HepG2 (cell line): ENCODE measurements around the gene DNAJC10.

Source experiments
- GATAD1 ChIP-seq: IDR thresholded peaks from 2 replicates; pipeline ENCODE4 v1.6.1; 2016; ENCODE audit warnings: missing genetic modification reagents, missing compliant biosample characterization
- ISL2 ChIP-seq: sonication (generic); formaldehyde crosslinking; IDR thresholded peaks from 2 replicates; pipeline ENCODE4 v1.5.0; 2020; ENCODE audit warnings: missing genetic modification reagents
- KLF16 ChIP-seq, 2 experiments: sonication (generic) in 1 of 2; formaldehyde crosslinking in 1 of 2; IDR thresholded peaks; 2 replicates each; pipeline versions ENCODE4 v1.6.1 to v1.8.0; 2016 to 2023; ENCODE audit warnings: missing genetic modification reagents in 2 of 2, missing compliant biosample characterization in 1 of 2
- POLR2A ChIP-seq, 2 experiments: IDR thresholded peaks; 2 replicates each; pipeline ENCODE4 v1.6.1; 2011; ENCODE audit warnings: low read depth in 2 of 2, low read length in 2 of 2, mild to moderate bottlenecking in 1 of 2, moderate library complexity in 1 of 2; ENCODE audit not compliant: insufficient read depth in 1 of 2
- RNF2 ChIP-seq: fragments of 450-650 bp; conservative IDR thresholded peaks from 2 replicates; pipeline ENCODE4 v1.6.1; 2016; ENCODE audit warnings: low read depth
- SIN3A ChIP-seq: IDR thresholded peaks from 2 replicates; pipeline ENCODE4 v1.6.1; 2011; ENCODE audit warnings: low read depth, mild to moderate bottlenecking, control low read depth, low read length, borderline replicate concordance
- ZC3H4 ChIP-seq: sonication (generic); formaldehyde crosslinking; IDR thresholded peaks from 2 replicates; pipeline ENCODE4 v1.4.0; 2020; ENCODE audit warnings: missing genetic modification reagents, borderline replicate concordance
- ZNF589 ChIP-seq: sonication (generic); formaldehyde crosslinking; conservative IDR thresholded peaks from 2 replicates; pipeline ENCODE4 v1.8.0; 2022; ENCODE audit warnings: mild to moderate bottlenecking, moderate library complexity, missing genetic modification reagents
- ZNF670 ChIP-seq: sonication (generic); formaldehyde crosslinking; IDR thresholded peaks from 2 replicates; pipeline ENCODE4 v1.8.0; 2022; ENCODE audit warnings: mild to moderate bottlenecking, missing genetic modification reagents, borderline replicate concordance
- ZNF746 ChIP-seq: sonication (generic); formaldehyde crosslinking; IDR thresholded peaks from 2 replicates; pipeline ENCODE4 v1.8.0; 2022; ENCODE audit warnings: mild to moderate bottlenecking, missing genetic modification reagents
- TF ChIP-seq, protein P1 (sequence below): sonication (generic); formaldehyde crosslinking; IDR thresholded peaks from 2 replicates; pipeline ENCODE4 v1.5.0; 2020; ENCODE audit warnings: mild to moderate bottlenecking, missing genetic modification reagents, moderate library complexity
- TF ChIP-seq, protein P2 (sequence below): IDR thresholded peaks from 2 replicates; pipeline ENCODE4 v1.6.1; 2016; ENCODE audit warnings: low read depth, missing genetic modification reagents, missing compliant biosample characterization

DNA sequence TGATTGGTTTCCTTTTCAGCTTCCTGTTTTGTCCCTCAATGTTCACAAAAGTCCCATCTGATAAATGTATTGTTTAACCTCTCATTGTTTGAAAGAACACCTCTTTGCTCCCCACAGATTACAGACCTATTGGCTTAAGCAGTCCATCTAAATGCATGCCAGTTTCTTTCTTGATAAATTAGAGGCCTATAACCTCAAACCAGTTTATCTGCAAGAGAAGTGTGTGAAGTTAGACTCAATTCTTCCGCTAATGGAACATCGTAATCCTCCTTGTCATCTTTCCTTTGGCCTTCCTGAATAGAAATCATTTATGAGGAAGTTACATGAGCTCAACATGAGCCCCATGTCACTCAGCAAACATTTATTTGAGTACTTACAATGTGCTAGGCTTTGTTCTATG is 76.4 kb downstream of the DNAJC10 start:
- no peak for TF ChIP-seq ZC3H4
- no peak for TF ChIP-seq ZNF670 (CRISPR knock-in tag)
- no peak for TF ChIP-seq SIN3A
- TF ChIP-seq POLR2A (IDR thresholded peaks at IDR 0.05; ENCODE audit: insufficient read depth in 1 of 2, low read depth in 2 of 2, low read length in 2 of 2): no peak
- TF ChIP-seq ZNF589: no peak
- TF ChIP-seq ISL2 (CRISPR knock-in tag): no peak
- TF ChIP-seq, protein P1, sequence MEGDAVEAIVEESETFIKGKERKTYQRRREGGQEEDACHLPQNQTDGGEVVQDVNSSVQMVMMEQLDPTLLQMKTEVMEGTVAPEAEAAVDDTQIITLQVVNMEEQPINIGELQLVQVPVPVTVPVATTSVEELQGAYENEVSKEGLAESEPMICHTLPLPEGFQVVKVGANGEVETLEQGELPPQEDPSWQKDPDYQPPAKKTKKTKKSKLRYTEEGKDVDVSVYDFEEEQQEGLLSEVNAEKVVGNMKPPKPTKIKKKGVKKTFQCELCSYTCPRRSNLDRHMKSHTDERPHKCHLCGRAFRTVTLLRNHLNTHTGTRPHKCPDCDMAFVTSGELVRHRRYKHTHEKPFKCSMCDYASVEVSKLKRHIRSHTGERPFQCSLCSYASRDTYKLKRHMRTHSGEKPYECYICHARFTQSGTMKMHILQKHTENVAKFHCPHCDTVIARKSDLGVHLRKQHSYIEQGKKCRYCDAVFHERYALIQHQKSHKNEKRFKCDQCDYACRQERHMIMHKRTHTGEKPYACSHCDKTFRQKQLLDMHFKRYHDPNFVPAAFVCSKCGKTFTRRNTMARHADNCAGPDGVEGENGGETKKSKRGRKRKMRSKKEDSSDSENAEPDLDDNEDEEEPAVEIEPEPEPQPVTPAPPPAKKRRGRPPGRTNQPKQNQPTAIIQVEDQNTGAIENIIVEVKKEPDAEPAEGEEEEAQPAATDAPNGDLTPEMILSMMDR (CRISPR knock-in tag): no peak
- no peak for TF ChIP-seq KLF16 (CRISPR knock-in tag; IDR thresholded peaks at IDR 0.05)
- no peak for TF ChIP-seq GATAD1 (CRISPR knock-in tag)
- TF ChIP-seq, protein P2, sequence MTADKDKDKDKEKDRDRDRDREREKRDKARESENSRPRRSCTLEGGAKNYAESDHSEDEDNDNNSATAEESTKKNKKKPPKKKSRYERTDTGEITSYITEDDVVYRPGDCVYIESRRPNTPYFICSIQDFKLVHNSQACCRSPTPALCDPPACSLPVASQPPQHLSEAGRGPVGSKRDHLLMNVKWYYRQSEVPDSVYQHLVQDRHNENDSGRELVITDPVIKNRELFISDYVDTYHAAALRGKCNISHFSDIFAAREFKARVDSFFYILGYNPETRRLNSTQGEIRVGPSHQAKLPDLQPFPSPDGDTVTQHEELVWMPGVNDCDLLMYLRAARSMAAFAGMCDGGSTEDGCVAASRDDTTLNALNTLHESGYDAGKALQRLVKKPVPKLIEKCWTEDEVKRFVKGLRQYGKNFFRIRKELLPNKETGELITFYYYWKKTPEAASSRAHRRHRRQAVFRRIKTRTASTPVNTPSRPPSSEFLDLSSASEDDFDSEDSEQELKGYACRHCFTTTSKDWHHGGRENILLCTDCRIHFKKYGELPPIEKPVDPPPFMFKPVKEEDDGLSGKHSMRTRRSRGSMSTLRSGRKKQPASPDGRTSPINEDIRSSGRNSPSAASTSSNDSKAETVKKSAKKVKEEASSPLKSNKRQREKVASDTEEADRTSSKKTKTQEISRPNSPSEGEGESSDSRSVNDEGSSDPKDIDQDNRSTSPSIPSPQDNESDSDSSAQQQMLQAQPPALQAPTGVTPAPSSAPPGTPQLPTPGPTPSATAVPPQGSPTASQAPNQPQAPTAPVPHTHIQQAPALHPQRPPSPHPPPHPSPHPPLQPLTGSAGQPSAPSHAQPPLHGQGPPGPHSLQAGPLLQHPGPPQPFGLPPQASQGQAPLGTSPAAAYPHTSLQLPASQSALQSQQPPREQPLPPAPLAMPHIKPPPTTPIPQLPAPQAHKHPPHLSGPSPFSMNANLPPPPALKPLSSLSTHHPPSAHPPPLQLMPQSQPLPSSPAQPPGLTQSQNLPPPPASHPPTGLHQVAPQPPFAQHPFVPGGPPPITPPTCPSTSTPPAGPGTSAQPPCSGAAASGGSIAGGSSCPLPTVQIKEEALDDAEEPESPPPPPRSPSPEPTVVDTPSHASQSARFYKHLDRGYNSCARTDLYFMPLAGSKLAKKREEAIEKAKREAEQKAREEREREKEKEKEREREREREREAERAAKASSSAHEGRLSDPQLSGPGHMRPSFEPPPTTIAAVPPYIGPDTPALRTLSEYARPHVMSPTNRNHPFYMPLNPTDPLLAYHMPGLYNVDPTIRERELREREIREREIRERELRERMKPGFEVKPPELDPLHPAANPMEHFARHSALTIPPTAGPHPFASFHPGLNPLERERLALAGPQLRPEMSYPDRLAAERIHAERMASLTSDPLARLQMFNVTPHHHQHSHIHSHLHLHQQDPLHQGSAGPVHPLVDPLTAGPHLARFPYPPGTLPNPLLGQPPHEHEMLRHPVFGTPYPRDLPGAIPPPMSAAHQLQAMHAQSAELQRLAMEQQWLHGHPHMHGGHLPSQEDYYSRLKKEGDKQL: no peak
- TF ChIP-seq ZNF746 (CRISPR knock-in tag): no peak
- TF ChIP-seq RNF2: no peak
